Measurements from ENCODE around the gene PLXNA3. TPM values are rescaled to one million over a fixed set of nuclear protein-coding genes. Genes with fewer than 3 reads are reported as not detected.

Gene PLXNA3
- polyA plus RNA-seq, 1 of the 3 experiments (the other 2 are of a cell fraction) = 33.2 TPM

DNA sequence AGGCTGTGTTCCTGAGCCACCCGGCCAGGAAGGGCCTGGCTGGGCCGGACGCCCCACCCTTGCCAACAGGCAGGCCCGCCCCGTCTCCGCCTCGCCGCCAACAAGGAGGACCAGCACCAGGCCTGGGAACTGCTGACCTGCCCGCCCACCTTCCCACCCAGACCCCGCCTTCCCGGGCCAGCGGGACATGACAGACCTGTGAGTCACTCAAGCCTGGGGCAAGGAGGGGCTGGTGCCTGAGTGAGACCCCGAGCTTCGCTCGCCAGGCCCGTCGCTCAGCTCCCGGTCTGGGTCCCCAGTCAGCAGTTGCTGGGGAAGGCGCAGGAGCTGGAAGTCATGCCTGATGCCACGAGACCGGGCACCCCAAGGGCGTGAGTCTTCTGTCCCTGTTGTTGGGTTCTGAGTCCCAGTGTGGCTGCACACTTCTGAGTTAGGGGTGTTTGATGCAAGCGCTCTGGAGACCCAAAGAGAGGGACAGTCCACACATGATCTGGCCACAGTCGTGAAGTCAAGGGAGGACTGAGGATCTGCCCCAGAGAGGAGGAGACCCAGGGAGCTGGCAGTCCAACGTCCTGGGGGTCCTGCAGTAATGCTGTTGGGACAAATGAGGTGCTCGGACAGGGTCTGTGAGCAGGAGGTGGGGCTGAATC is 48.7 kb upstream of the PLXNA3 start, which contains the start of gene DNASE1L1:
DNASE1L1 (minus strand) TSS at position 33 of the 650 bp plus-strand sequence. CDS start 3,686 bp downstream, outside the sequence.
- TF ChIP-seq RCOR1 (IDR thresholded peaks at IDR 0.05; ENCODE audit: low read length) (no peak), NFIC (IDR thresholded peaks at IDR 0.05; ENCODE audit: borderline replicate concordance) (no peak), FOSL2 (IDR thresholded peaks at IDR 0.05; ENCODE audit: borderline replicate concordance, low read depth) (peak; percentile 81), EZH2phosphoT487 (IDR thresholded peaks at IDR 0.05; ENCODE audit: borderline replicate concordance, low read depth) (no peak), NRF1 (IDR thresholded peaks at IDR 0.05; ENCODE audit: low read depth, low read length) (no peak), RFX5 (IDR thresholded peaks at IDR 0.05; ENCODE audit: low read length) (peak; percentile 29; the same call in 1 of the 2 replicates), JUND (IDR thresholded peaks at IDR 0.05) (peak; percentile 72), FOXM1 (IDR thresholded peaks at IDR 0.05; ENCODE audit: low read depth) (no peak), YY1 (IDR thresholded peaks at IDR 0.05; ENCODE audit: low read depth) (no peak), GABPA (IDR thresholded peaks at IDR 0.05; ENCODE audit: low read depth) (peak; percentile 25; the same call in 1 of the 2 replicates), POLR2AphosphoS5 (IDR thresholded peaks at IDR 0.05; ENCODE audit: low read depth, low read length) (no peak)
- TF ChIP-seq, protein P1, sequence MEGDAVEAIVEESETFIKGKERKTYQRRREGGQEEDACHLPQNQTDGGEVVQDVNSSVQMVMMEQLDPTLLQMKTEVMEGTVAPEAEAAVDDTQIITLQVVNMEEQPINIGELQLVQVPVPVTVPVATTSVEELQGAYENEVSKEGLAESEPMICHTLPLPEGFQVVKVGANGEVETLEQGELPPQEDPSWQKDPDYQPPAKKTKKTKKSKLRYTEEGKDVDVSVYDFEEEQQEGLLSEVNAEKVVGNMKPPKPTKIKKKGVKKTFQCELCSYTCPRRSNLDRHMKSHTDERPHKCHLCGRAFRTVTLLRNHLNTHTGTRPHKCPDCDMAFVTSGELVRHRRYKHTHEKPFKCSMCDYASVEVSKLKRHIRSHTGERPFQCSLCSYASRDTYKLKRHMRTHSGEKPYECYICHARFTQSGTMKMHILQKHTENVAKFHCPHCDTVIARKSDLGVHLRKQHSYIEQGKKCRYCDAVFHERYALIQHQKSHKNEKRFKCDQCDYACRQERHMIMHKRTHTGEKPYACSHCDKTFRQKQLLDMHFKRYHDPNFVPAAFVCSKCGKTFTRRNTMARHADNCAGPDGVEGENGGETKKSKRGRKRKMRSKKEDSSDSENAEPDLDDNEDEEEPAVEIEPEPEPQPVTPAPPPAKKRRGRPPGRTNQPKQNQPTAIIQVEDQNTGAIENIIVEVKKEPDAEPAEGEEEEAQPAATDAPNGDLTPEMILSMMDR (IDR thresholded peaks at IDR 0.05) = no peak
- TF ChIP-seq, protein P2, sequence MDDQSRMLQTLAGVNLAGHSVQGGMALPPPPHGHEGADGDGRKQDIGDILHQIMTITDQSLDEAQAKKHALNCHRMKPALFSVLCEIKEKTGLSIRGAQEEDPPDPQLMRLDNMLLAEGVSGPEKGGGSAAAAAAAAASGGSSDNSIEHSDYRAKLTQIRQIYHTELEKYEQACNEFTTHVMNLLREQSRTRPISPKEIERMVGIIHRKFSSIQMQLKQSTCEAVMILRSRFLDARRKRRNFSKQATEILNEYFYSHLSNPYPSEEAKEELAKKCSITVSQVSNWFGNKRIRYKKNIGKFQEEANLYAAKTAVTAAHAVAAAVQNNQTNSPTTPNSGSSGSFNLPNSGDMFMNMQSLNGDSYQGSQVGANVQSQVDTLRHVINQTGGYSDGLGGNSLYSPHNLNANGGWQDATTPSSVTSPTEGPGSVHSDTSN (IDR thresholded peaks at IDR 0.05) = peak; percentile 38; the same call in 1 of the 2 replicates
- TF ChIP-seq, protein P3, sequence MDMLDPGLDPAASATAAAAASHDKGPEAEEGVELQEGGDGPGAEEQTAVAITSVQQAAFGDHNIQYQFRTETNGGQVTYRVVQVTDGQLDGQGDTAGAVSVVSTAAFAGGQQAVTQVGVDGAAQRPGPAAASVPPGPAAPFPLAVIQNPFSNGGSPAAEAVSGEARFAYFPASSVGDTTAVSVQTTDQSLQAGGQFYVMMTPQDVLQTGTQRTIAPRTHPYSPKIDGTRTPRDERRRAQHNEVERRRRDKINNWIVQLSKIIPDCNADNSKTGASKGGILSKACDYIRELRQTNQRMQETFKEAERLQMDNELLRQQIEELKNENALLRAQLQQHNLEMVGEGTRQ (IDR thresholded peaks at IDR 0.05; ENCODE audit: borderline replicate concordance, low read depth, low read length) = no peak
- TF ChIP-seq, protein P4, sequence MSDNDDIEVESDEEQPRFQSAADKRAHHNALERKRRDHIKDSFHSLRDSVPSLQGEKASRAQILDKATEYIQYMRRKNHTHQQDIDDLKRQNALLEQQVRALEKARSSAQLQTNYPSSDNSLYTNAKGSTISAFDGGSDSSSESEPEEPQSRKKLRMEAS (IDR thresholded peaks at IDR 0.05; ENCODE audit: low read depth) = no peak
- TF ChIP-seq, protein P5, sequence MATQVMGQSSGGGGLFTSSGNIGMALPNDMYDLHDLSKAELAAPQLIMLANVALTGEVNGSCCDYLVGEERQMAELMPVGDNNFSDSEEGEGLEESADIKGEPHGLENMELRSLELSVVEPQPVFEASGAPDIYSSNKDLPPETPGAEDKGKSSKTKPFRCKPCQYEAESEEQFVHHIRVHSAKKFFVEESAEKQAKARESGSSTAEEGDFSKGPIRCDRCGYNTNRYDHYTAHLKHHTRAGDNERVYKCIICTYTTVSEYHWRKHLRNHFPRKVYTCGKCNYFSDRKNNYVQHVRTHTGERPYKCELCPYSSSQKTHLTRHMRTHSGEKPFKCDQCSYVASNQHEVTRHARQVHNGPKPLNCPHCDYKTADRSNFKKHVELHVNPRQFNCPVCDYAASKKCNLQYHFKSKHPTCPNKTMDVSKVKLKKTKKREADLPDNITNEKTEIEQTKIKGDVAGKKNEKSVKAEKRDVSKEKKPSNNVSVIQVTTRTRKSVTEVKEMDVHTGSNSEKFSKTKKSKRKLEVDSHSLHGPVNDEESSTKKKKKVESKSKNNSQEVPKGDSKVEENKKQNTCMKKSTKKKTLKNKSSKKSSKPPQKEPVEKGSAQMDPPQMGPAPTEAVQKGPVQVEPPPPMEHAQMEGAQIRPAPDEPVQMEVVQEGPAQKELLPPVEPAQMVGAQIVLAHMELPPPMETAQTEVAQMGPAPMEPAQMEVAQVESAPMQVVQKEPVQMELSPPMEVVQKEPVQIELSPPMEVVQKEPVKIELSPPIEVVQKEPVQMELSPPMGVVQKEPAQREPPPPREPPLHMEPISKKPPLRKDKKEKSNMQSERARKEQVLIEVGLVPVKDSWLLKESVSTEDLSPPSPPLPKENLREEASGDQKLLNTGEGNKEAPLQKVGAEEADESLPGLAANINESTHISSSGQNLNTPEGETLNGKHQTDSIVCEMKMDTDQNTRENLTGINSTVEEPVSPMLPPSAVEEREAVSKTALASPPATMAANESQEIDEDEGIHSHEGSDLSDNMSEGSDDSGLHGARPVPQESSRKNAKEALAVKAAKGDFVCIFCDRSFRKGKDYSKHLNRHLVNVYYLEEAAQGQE (IDR thresholded peaks at IDR 0.05; ENCODE audit: low read depth, low read length) = no peak
- H3K27ac ChIP-seq (ENCODE audit: low read depth in 2 of 2, low read length in 1 of 2) = peak within 1 kb of the TSS in 1 of 2 experiments; percentile 79; a peak in 3 of 4 replicates
- no peak for DNase-seq
- H3K9me3 ChIP-seq = no peaks in the 10 kb centered on the region
- no peaks in the 10 kb centered on the region; the same call in 1 of the 2 replicates for H3K27me3 ChIP-seq (ENCODE audit: insufficient read depth)
- WGBS (ENCODE audit: low lambda C conversion rate) = 31% methylated on average over 13 of the region's 26 CpGs
- H3K36me3 ChIP-seq (replicated peaks in 1 of 2; ENCODE audit: control insufficient read depth in 1 of 2, insufficient read depth in 2 of 2, low read length in 1 of 2) = no peaks in the 10 kb centered on the region
- POLR2A ChIA-PET = interaction anchor here (0.8 to 5.0 kb wide), 2 partner anchors 9 to 11 kb away, joined by 4 to 25 read pairs; partner anchors contain the start of gene RPL10
- no peaks in the 10 kb centered on the region for H3K9me2 ChIP-seq
- H3F3A ChIP-seq (replicated peaks; ENCODE audit: insufficient read depth) = no peaks in the 10 kb centered on the region
- H3K4me3 ChIP-seq (ENCODE audit: low read depth in 2 of 2, low read length in 1 of 2) = peak within 1 kb of the TSS; percentile 38 to 60; a peak in 3 of 4 replicates
- H3K79me2 ChIP-seq (ENCODE audit: insufficient read depth) = peaks cover 23% of the 10 kb centered on the region
- H3K9ac ChIP-seq = peak within 1 kb of the TSS; percentile 67
- H2AFZ ChIP-seq (ENCODE audit: low read depth) = peak within 1 kb of the TSS; percentile 30; the same call in 1 of the 2 replicates
- no peaks in the 10 kb centered on the region for H4K20me1 ChIP-seq (ENCODE audit: insufficient read depth)
- CTCF ChIA-PET = interaction anchor here (1.0 to 1.3 kb wide), 3 partner anchors 9 to 20 kb away, joined by 3 to 4 read pairs (median 4); partner anchors contain the start of gene RPL10
- peaks cover 4 to 9% of the 10 kb centered on the region in 2 experiments; a peak in 1 of 4 replicates for H3K4me1 ChIP-seq (ENCODE audit: control insufficient read depth in 1 of 2, insufficient read depth in 2 of 2, low read depth in 1 of 2, low read length in 1 of 2)
- peak within 1 kb of the TSS; percentile 91 for H3K4me2 ChIP-seq

Data from SK-N-SH (cell line).